Activated T-helper 2 cell treated with anti-CD3 and anti-CD28 coated beads, Interferon-gamma antibody, Interleukin-2, Interleukin-4, amounts not matched to agents 10 μg/mL and 5 μg/mL and 100 μg/mL, durations not matched to agents 14 hours and 24 hours and 36 hours (primary cell): ENCODE measurements around the gene IRF2BPL. TPM values are rescaled to one million over a fixed set of nuclear protein-coding genes. Genes with fewer than 3 reads are reported as not detected.

Source experiments
- DNase-seq: peaks from one replicate; pipeline ENCODE4 v3.0.0; 2021; ENCODE audit warnings: low spot score
- H3K27ac Mint-ChIP-seq: one replicate; pipeline ENCODE4 v1.8.0; 2021; ENCODE audit warnings: mixed read lengths
- H3K27me3 Mint-ChIP-seq: one replicate; pipeline ENCODE4 v1.8.0; 2021; ENCODE audit warnings: low read depth, mixed read lengths
- H3K36me3 Mint-ChIP-seq: one replicate; pipeline ENCODE4 v1.8.0; 2021; ENCODE audit warnings: low read depth, mixed read lengths
- H3K4me1 Mint-ChIP-seq: one replicate; pipeline ENCODE4 v1.8.0; 2021; ENCODE audit warnings: low read depth, mixed read lengths
- H3K4me3 Mint-ChIP-seq: one replicate; pipeline ENCODE4 v1.8.0; 2021; ENCODE audit warnings: low read depth, mild to moderate bottlenecking, moderate library complexity, mixed read lengths
- H3K9me3 Mint-ChIP-seq: one replicate; pipeline ENCODE4 v1.8.0; 2021; ENCODE audit warnings: mixed read lengths
- intact Hi-C: fragments of 100-400 bp; cut with micrococcal nuclease; formaldehyde crosslinking; loops from one replicate; pipeline ENCODE4 v1.15.1; 2023
- total RNA-seq: library from RNA; stranded (reverse); gene quantifications from 2 replicates; pipeline ENCODE4 v1.2.3, GENCODE V29; 2022

The IRF2BPL gene
- total RNA-seq, 1 donor from 2014 or later, result 34.8 TPM

- Mint-ChIP-seq H3K4me3 (no peak overlapping the region), H3K27ac (no peak overlapping the region), H3K9me3 (no peaks in the 10 kb centered on the region), H3K27me3 (no peaks in the 10 kb centered on the region), H3K36me3 (no peaks in the 10 kb centered on the region), H3K4me1 (peaks cover 3% of the 10 kb centered on the region)
- intact Hi-C loops, result no loop called here
- DNase-seq, result no peak
These were observed 35.2 kb upstream of the IRF2BPL start for GRCh38 chr14:77063571-77064171.

DNA sequence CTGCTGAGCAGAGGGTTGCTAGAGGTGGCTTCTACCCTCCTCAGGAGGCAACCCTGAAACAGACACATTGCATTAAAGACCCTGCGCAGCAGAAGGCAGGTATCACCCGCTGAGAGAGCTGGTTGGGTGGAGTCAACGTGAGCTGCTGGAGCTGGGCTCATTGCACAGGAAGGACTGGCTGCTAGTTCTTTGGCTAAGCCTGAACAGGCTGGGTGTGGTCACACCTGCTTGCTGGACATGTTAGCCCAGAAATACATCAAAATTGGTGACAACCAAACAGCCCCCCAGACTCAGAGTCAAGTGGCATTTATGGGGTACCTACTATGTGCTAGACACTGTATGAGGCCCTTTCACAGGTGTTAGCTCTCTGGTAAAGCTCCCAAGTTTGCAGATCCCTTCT is 33.8 kb upstream of the IRF2BPL start:
- Mint-ChIP-seq H3K9me3 (no peaks in the 10 kb centered on the region), H3K27ac (no peak overlapping the region), H3K27me3 (no peaks in the 10 kb centered on the region), H3K4me1 (peaks cover 3% of the 10 kb centered on the region), H3K36me3 (no peaks in the 10 kb centered on the region), H3K4me3 (no peak overlapping the region)
- intact Hi-C loops, result no loop called here
- DNase-seq, result no peak

- Mint-ChIP-seq H3K4me1 (peaks cover 3% of the 10 kb centered on the region), H3K9me3 (no peaks in the 10 kb centered on the region), H3K4me3 (no peak overlapping the region), H3K27ac (no peak overlapping the region), H3K27me3 (no peaks in the 10 kb centered on the region), H3K36me3 (no peaks in the 10 kb centered on the region)
- intact Hi-C loops, result no loop called here
- DNase-seq, result no peak
These were observed 33.2 kb upstream of the IRF2BPL start for GRCh38 chr14:77061630-77062257.

- peaks cover 5% of the 10 kb centered on the region for H3K36me3 Mint-ChIP-seq
- no peak for DNase-seq
- no peaks in the 10 kb centered on the region for H3K27me3 Mint-ChIP-seq
These were observed 30.9 kb upstream of the IRF2BPL start for GRCh38 chr14:77059276-77059915.

DNA sequence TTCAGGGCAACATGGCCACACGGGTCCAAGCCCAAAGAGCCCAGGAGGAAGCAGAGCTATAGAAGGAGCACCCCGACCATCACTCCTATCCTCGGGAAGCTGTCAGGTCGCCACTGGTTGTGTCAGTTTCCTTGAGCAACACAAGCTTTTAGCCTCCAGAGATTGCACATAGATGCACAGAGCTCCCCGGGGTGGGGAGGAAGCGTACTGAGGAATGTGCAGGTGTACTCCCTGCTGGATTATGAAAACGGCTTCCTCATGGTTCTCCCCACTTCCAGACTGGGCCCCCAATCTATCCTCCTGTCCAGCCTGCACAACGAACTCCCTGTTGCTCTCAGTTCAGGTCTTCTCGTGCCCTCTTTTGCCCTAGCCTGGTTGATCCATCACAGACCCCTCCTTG is 30.3 kb upstream of the IRF2BPL start:
- H3K27me3 Mint-ChIP-seq, result no peaks in the 10 kb centered on the region
- no peak for DNase-seq
- H3K4me3 Mint-ChIP-seq, result no peak overlapping the region
- peaks cover 5% of the 10 kb centered on the region for H3K36me3 Mint-ChIP-seq
- no peak overlapping the region for H3K27ac Mint-ChIP-seq
- intact Hi-C loops, result no loop called here
- no peaks in the 10 kb centered on the region for H3K9me3 Mint-ChIP-seq
- H3K4me1 Mint-ChIP-seq, result peaks cover 12% of the 10 kb centered on the region

More at GRCh38 chr14:77059276-77059915, 30.9 kb upstream of the IRF2BPL start:
- H3K27ac Mint-ChIP-seq, result no peak overlapping the region
- H3K4me1 Mint-ChIP-seq, result peaks cover 12% of the 10 kb centered on the region
- H3K4me3 Mint-ChIP-seq, result no peak overlapping the region
- H3K9me3 Mint-ChIP-seq, result no peaks in the 10 kb centered on the region
- intact Hi-C loops, result no loop called here

DNA sequence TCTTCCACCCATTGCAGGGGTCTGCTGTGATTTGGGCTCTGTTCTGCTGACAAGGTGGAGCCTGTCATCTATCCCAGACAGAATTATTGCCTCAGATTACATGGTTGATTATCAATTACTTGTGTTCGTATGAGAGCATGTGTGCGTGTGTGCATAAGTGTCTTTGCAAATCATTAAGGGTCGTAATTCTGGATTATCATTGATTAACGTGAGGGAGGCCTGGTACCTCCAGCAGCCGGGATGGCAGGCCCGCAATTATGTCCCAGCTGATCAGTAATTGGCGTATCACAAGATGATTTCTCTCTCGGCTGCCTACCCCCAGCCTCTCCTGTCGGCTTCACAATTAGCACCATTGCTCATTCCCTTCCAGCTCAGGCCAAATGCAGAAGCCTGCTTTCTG is 29.6 kb upstream of the IRF2BPL start:
- Mint-ChIP-seq H3K36me3 (peaks cover 5% of the 10 kb centered on the region), H3K4me1 (peaks cover 12% of the 10 kb centered on the region), H3K27ac (no peak overlapping the region), H3K4me3 (no peak overlapping the region), H3K9me3 (no peaks in the 10 kb centered on the region), H3K27me3 (no peaks in the 10 kb centered on the region)
- intact Hi-C loops, result no loop called here
- no peak for DNase-seq

DNA sequence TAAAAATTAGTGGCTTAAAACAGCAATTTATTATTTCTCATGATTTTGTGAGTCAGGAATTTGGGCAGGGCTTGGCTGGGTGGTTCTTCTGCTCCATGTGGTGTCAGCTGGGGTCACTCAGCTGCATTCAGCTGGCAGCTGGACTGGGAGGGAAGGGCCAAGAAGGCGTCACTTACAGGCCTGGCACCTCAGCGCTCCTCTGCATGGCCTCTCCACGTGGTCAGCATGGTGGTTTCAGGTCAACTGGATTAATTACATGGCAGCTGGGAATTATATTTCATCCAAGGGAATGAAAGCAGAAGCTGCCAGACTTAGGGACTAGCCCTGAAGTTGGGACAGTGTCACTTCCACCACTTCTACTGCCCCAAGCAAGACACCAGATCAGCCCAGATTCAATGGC is 27.5 kb upstream of the IRF2BPL start:
- Mint-ChIP-seq H3K9me3 (no peaks in the 10 kb centered on the region), H3K4me1 (peaks cover 22% of the 10 kb centered on the region)

GRCh38 chr14:77055306-77055705 is 26.8 kb upstream of the IRF2BPL start:
- H3K4me3 Mint-ChIP-seq, result no peak overlapping the region
- intact Hi-C loops, result no loop called here
- H3K27ac Mint-ChIP-seq, result no peak overlapping the region
- peaks cover 22% of the 10 kb centered on the region for H3K4me1 Mint-ChIP-seq
- no peaks in the 10 kb centered on the region for H3K27me3 Mint-ChIP-seq
- no peak for DNase-seq
- peaks cover 5% of the 10 kb centered on the region for H3K36me3 Mint-ChIP-seq
- no peaks in the 10 kb centered on the region for H3K9me3 Mint-ChIP-seq

More for the DNA sequence above, 27.5 kb upstream of the IRF2BPL start:
- intact Hi-C loops, result no loop called here
- H3K36me3 Mint-ChIP-seq, result peaks cover 5% of the 10 kb centered on the region
- DNase-seq, result no peak
- H3K4me3 Mint-ChIP-seq, result no peak overlapping the region
- H3K27ac Mint-ChIP-seq, result no peak overlapping the region
- H3K27me3 Mint-ChIP-seq, result no peaks in the 10 kb centered on the region

- peak; percentile 57 for DNase-seq
- Mint-ChIP-seq H3K27ac (no peak overlapping the region), H3K4me1 (peaks cover 19% of the 10 kb centered on the region), H3K27me3 (no peaks in the 10 kb centered on the region), H3K9me3 (no peaks in the 10 kb centered on the region), H3K36me3 (peaks cover 5% of the 10 kb centered on the region), H3K4me3 (no peak overlapping the region)
- intact Hi-C loops, result loop anchor here (1.0 kb wide), 1 partner anchor 140 kb away; no protein-coding TSS in a partner anchor
These were observed 24.7 kb upstream of the IRF2BPL start for GRCh38 chr14:77053046-77053841.

DNA sequence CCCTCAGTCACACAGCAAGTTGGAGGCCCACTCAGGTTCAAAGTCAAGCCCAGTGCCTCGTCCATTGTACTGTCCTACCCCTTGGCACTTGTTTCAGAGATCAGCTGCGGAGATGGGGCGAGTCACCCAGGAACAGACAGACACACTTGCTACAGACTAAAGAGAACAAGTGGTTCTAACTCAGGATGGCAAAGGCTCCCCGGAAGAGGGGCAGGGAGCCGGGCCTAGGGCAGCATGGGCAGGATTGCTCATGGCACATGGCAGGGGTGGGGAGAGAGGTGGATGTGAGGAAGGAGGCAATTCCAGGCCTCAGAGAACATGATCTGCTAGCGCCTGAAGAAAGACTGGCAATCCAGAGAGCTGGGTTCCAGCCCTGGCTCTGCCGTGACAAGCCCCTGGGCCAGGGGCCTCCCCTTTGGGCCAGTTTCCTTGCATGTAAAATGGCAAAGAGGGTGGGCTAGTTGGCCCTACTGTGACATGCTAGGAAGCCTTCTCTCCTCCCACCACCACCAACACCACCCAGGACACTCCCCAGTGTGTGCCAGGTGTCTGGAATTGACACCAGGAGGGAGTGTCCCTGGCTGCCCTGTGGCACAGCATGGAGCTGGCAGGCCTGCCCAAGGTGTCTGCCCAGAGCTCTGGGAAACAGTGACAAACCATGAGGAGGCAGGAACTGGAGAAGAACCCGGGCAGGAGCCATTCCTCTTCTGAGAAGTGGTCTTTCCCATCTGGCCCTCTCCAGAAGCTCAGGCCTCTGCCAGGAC is 24.0 kb upstream of the IRF2BPL start:
- intact Hi-C loops, result loop anchor here (1.0 kb wide), 1 partner anchor 139 kb away; no protein-coding TSS in a partner anchor
- H3K4me3 Mint-ChIP-seq, result no peak overlapping the region
- peaks cover 19% of the 10 kb centered on the region for H3K4me1 Mint-ChIP-seq
- H3K27ac Mint-ChIP-seq, result no peak overlapping the region
- no peaks in the 10 kb centered on the region for H3K27me3 Mint-ChIP-seq
- H3K36me3 Mint-ChIP-seq, result peaks cover 5% of the 10 kb centered on the region
- no peak for DNase-seq
- H3K9me3 Mint-ChIP-seq, result no peaks in the 10 kb centered on the region

- intact Hi-C loops, result no loop called here
- Mint-ChIP-seq H3K4me1 (peaks cover 29% of the 10 kb centered on the region), H3K9me3 (no peaks in the 10 kb centered on the region), H3K36me3 (peaks cover 5% of the 10 kb centered on the region), H3K27me3 (no peaks in the 10 kb centered on the region), H3K4me3 (no peak overlapping the region), H3K27ac (no peak overlapping the region)
- no peak for DNase-seq
These were observed 22.6 kb upstream of the IRF2BPL start for GRCh38 chr14:77051116-77051515.

GRCh38 chr14:77046721-77047120 is 18.2 kb upstream of the IRF2BPL start:
- H3K27ac Mint-ChIP-seq, result no peak overlapping the region
- peaks cover 42% of the 10 kb centered on the region for H3K4me1 Mint-ChIP-seq
- H3K27me3 Mint-ChIP-seq, result no peaks in the 10 kb centered on the region
- no peak for DNase-seq
- no peak overlapping the region for H3K4me3 Mint-ChIP-seq
- H3K9me3 Mint-ChIP-seq, result no peaks in the 10 kb centered on the region
- H3K36me3 Mint-ChIP-seq, result no peaks in the 10 kb centered on the region
- intact Hi-C loops, result no loop called here
